H9 (cell line): Measurements from ENCODE around the gene UNC45A. TPM values are rescaled to one million over a fixed set of nuclear protein-coding genes. Genes with fewer than 3 reads are reported as not detected.
A peak's percentile ranks its signal among the peaks of the same experiment; 100 is the strongest.

ENCODE experiments used
- DNase-seq: peaks from one replicate; pipeline ENCODE4 v3.0.0-alpha.2; 2017
- H2AFZ ChIP-seq: one replicate; pipeline ENCODE4 v1.6.1; 2013; ENCODE audit warnings: mild to moderate bottlenecking, low read length, control low read depth, moderate library complexity
- H2AK5ac ChIP-seq: 2 replicates; pipeline ENCODE4 v1.6.1; 2013; ENCODE audit warnings: low read length, control low read depth, mixed read lengths; ENCODE audit not compliant: insufficient read length
- H2BK120ac ChIP-seq: one replicate; pipeline ENCODE4 v1.6.1; 2013; ENCODE audit warnings: low read depth, mild to moderate bottlenecking, low read length, control low read depth, inconsistent platforms; ENCODE audit not compliant: poor library complexity, severe bottlenecking
- H2BK12ac ChIP-seq: 2 replicates; pipeline ENCODE4 v1.6.1; 2013; ENCODE audit warnings: low read length, control low read depth, mixed read lengths, low read depth; ENCODE audit not compliant: insufficient read length
- H2BK15ac ChIP-seq: 2 replicates; pipeline ENCODE4 v1.6.1; 2013; ENCODE audit warnings: low read depth, low read length, control low read depth
- H2BK20ac ChIP-seq: one replicate; pipeline ENCODE4 v1.6.1; 2013; ENCODE audit warnings: low read depth, mild to moderate bottlenecking, low read length, control low read depth, inconsistent platforms; ENCODE audit not compliant: poor library complexity, severe bottlenecking
- H2BK5ac ChIP-seq: 2 replicates; pipeline ENCODE4 v1.6.1; 2013; ENCODE audit warnings: low read length, control low read depth, mixed read lengths; ENCODE audit not compliant: insufficient read length
- H3K14ac ChIP-seq: 2 replicates; pipeline ENCODE4 v1.6.1; 2013; ENCODE audit warnings: low read length, control low read depth; ENCODE audit not compliant: insufficient read depth
- H3K18ac ChIP-seq: 2 replicates; pipeline ENCODE4 v1.6.1; 2013; ENCODE audit warnings: low read depth, mild to moderate bottlenecking, mixed read lengths, low read length, control low read depth; ENCODE audit not compliant: insufficient read length
- H3K23ac ChIP-seq: 2 replicates; pipeline ENCODE4 v1.6.1; 2013; ENCODE audit warnings: low read length, control low read depth, mixed read lengths, low read depth; ENCODE audit not compliant: insufficient read length
- H3K23me2 ChIP-seq: 2 replicates; pipeline ENCODE4 v1.6.1; 2013; ENCODE audit warnings: low read depth, mild to moderate bottlenecking, mixed read lengths, low read length, control low read depth; ENCODE audit not compliant: insufficient read length, poor library complexity, severe bottlenecking
- H3K27ac ChIP-seq: 2 replicates; pipeline ENCODE4 v1.5.1; 2013; ENCODE audit warnings: low read length, control low read depth, mixed read lengths, low read depth; ENCODE audit not compliant: insufficient read length
- H3K27me3 ChIP-seq: 2 replicates; pipeline ENCODE4 v1.6.1; 2013; ENCODE audit warnings: low read length, control low read depth, inconsistent platforms; ENCODE audit not compliant: insufficient read depth
- H3K4ac ChIP-seq: 2 replicates; pipeline ENCODE4 v1.6.1; 2013; ENCODE audit warnings: low read depth, mild to moderate bottlenecking, control low read depth, inconsistent platforms, low read length, moderate library complexity
- H3K4me1 ChIP-seq: 2 replicates; pipeline ENCODE4 v1.6.1; 2013; ENCODE audit warnings: low read length, control low read depth, inconsistent platforms; ENCODE audit not compliant: insufficient read depth
- H3K4me2 ChIP-seq: 2 replicates; pipeline ENCODE4 v1.6.1; 2013; ENCODE audit warnings: low read length, control low read depth, mixed read lengths; ENCODE audit not compliant: insufficient read length, insufficient read depth
- H3K56ac ChIP-seq: 2 replicates; pipeline ENCODE4 v1.6.1; 2013; ENCODE audit warnings: low read depth, mild to moderate bottlenecking, mixed read lengths, low read length, control low read depth; ENCODE audit not compliant: insufficient read length
- H3K79me1 ChIP-seq: 2 replicates; pipeline ENCODE4 v1.6.1; 2013; ENCODE audit warnings: low read depth, mild to moderate bottlenecking, moderate library complexity, low read length, control low read depth, inconsistent platforms; ENCODE audit not compliant: insufficient read depth, poor library complexity, severe bottlenecking
- H3K79me2 ChIP-seq: 2 replicates; pipeline ENCODE4 v1.6.1; 2013; ENCODE audit warnings: low read length, control low read depth, inconsistent platforms; ENCODE audit not compliant: insufficient read depth
- H3K9ac ChIP-seq: 2 replicates; pipeline ENCODE4 v1.6.1; 2013; ENCODE audit warnings: low read length, control low read depth, mixed read lengths; ENCODE audit not compliant: insufficient read length; ENCODE audit errors: extremely low read depth
- H3K9me3 ChIP-seq: one replicate; pipeline ENCODE4 v1.6.1; 2013; ENCODE audit warnings: low read depth, low read length, inconsistent platforms; ENCODE audit not compliant: control insufficient read depth
- H3T11ph ChIP-seq: one replicate; pipeline ENCODE4 v1.6.1; 2013; ENCODE audit warnings: mild to moderate bottlenecking, low read length, control low read depth, inconsistent platforms
- H4K20me1 ChIP-seq: one replicate; pipeline ENCODE4 v1.6.1; 2013; ENCODE audit not compliant: control insufficient read depth, insufficient read length, insufficient read depth
- H4K5ac ChIP-seq: 2 replicates; pipeline ENCODE4 v1.6.1; 2013; ENCODE audit warnings: low read depth, mild to moderate bottlenecking, mixed read lengths, low read length, control low read depth; ENCODE audit not compliant: insufficient read length
- H4K8ac ChIP-seq: replicated peaks from 2 replicates; pipeline ENCODE4 v1.6.1; 2013; ENCODE audit warnings: low read length, control low read depth, mixed read lengths, low read depth; ENCODE audit not compliant: insufficient read length
- H4K91ac ChIP-seq: 2 replicates; pipeline ENCODE4 v1.6.1; 2013; ENCODE audit warnings: low read depth, mild to moderate bottlenecking, moderate library complexity, mixed read lengths, low read length, control low read depth; ENCODE audit not compliant: insufficient read length
- H3K27ac Mint-ChIP-seq, 3 experiments: 2 replicates in 2 of 3; 3 replicates in 1 of 3; pipeline ENCODE4 v1.8.0; 2020 to 2021; ENCODE audit warnings: mixed read lengths in 3 of 3, mild to moderate bottlenecking in 1 of 3, moderate library complexity in 1 of 3
- H3K27me3 Mint-ChIP-seq: 2 replicates; pipeline ENCODE4 v1.8.0; 2021; ENCODE audit warnings: low read depth, mild to moderate bottlenecking, moderate library complexity, mixed read lengths
- H3K36me3 Mint-ChIP-seq, 3 experiments: 2 replicates in 2 of 3; 3 replicates in 1 of 3; pipeline ENCODE4 v1.8.0; 2020 to 2021; ENCODE audit warnings: low read depth in 3 of 3, mixed read lengths in 3 of 3; ENCODE audit not compliant: insufficient read depth in 1 of 3
- H3K4me1 Mint-ChIP-seq, 2 experiments: 2 replicates each; pipeline ENCODE4 v1.8.0; 2020; ENCODE audit warnings: mixed read lengths in 2 of 2
- H3K4me3 Mint-ChIP-seq, 2 experiments: 2 replicates in 1 of 2; 3 replicates in 1 of 2; pipeline ENCODE4 v1.8.0; 2020 to 2021; ENCODE audit warnings: mild to moderate bottlenecking in 2 of 2, mixed read lengths in 2 of 2, moderate library complexity in 1 of 2
- H3K9me3 Mint-ChIP-seq, 2 experiments: 2 replicates in 1 of 2; 3 replicates in 1 of 2; pipeline ENCODE4 v1.8.0; 2020; ENCODE audit warnings: mild to moderate bottlenecking in 2 of 2, mixed read lengths in 2 of 2, moderate library complexity in 1 of 2
- WGBS: extraction: QIAGEN DNeasy Blood & Tissue Kit; methylation state at CpG from one replicate; pipeline ENCODE4 v1.1.7; 2013; ENCODE audit warnings: missing lambda C conversion rate, low lambda C conversion rate, mixed read lengths; ENCODE audit not compliant: insufficient read length; ENCODE audit errors: extremely low coverage; 5-methylcytosine and 5-hydroxymethylcytosine counted together
- total RNA-seq: library from RNA; stranded (reverse); gene quantifications from 2 replicates; pipeline ENCODE4 v1.2.1, GENCODE V29; 2021
- TF ChIP-seq, protein P1 (sequence below): fragments of 200-600 bp; sonication (generic); conservative IDR thresholded peaks from 3 replicates; pipeline ENCODE4 v1.8.0; 2021; ENCODE audit warnings: antibody characterized with exemption, mild to moderate bottlenecking

UNC45A gene
- total RNA-seq, 1 experiment from 2014 or later = 84.6 TPM

GRCh38 chr15:90930861-90931574, 4.1 kb upstream of the UNC45A start:
- peaks cover 14% of the 10 kb centered on the region for H3K23me2 ChIP-seq
- H3K9me3 Mint-ChIP-seq = no peaks in the 10 kb centered on the region; a peak in 2 of 5 replicates
- peaks cover 0 to 2% (median 0%) of the 10 kb centered on the region in 3 experiments; a peak in 3 of 7 replicates for H3K36me3 Mint-ChIP-seq
- no peak overlapping the region for H3K14ac ChIP-seq
- no peak overlapping the region for H4K91ac ChIP-seq
- H4K8ac ChIP-seq = no peak overlapping the region
- H3K79me2 ChIP-seq = no peaks in the 10 kb centered on the region; the same call in 1 of the 2 replicates
- no peak overlapping the region for H3K18ac ChIP-seq
- peak overlapping the region; percentile 90 to 94 for H3K4me3 Mint-ChIP-seq
- no peak overlapping the region for H2AK5ac ChIP-seq
- H2BK20ac ChIP-seq = no peak overlapping the region
- H3T11ph ChIP-seq = no peak overlapping the region
- no peak overlapping the region for H3K9ac ChIP-seq
- peaks cover 16 to 21% of the 10 kb centered on the region in 2 experiments for H3K4me1 Mint-ChIP-seq
- no peaks in the 10 kb centered on the region for H3K27me3 ChIP-seq
- no peaks in the 10 kb centered on the region for H3K4me1 ChIP-seq
- H3K4me2 ChIP-seq = no peak overlapping the region
- no peaks in the 10 kb centered on the region for H3K79me1 ChIP-seq
- no peak overlapping the region for H3K23ac ChIP-seq
- no peak overlapping the region for H2BK15ac ChIP-seq
- no peak overlapping the region for H3K56ac ChIP-seq
- DNase-seq = no peak
- H2BK5ac ChIP-seq = no peak overlapping the region
- TF ChIP-seq, protein P1, sequence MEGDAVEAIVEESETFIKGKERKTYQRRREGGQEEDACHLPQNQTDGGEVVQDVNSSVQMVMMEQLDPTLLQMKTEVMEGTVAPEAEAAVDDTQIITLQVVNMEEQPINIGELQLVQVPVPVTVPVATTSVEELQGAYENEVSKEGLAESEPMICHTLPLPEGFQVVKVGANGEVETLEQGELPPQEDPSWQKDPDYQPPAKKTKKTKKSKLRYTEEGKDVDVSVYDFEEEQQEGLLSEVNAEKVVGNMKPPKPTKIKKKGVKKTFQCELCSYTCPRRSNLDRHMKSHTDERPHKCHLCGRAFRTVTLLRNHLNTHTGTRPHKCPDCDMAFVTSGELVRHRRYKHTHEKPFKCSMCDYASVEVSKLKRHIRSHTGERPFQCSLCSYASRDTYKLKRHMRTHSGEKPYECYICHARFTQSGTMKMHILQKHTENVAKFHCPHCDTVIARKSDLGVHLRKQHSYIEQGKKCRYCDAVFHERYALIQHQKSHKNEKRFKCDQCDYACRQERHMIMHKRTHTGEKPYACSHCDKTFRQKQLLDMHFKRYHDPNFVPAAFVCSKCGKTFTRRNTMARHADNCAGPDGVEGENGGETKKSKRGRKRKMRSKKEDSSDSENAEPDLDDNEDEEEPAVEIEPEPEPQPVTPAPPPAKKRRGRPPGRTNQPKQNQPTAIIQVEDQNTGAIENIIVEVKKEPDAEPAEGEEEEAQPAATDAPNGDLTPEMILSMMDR = no peak
- no peaks in the 10 kb centered on the region for H3K9me3 ChIP-seq
- H3K4ac ChIP-seq = no peak overlapping the region
- no peak overlapping the region for H4K5ac ChIP-seq
- H2AFZ ChIP-seq = no peak overlapping the region
- no peak overlapping the region for H2BK12ac ChIP-seq
- WGBS = no CpG with 5 or more reads among the region's 15 CpGs
- H3K27ac Mint-ChIP-seq = no peak overlapping the region
- no peaks in the 10 kb centered on the region for H4K20me1 ChIP-seq
- no peak overlapping the region for H3K27ac ChIP-seq
- H2BK120ac ChIP-seq = no peak overlapping the region
- peaks cover 11% of the 10 kb centered on the region for H3K27me3 Mint-ChIP-seq
